DND-41 (cell line): ENCODE measurements around the gene PTPN23.

Source experiments
- EZH2 ChIP-seq: IDR thresholded peaks from 3 replicates; pipeline ENCODE4 v1.6.1; 2012; ENCODE audit warnings: borderline replicate concordance, low read depth, mild to moderate bottlenecking, moderate library complexity, low read length, inconsistent platforms; ENCODE audit not compliant: severe bottlenecking
- TF ChIP-seq, protein P1 (sequence below): IDR thresholded peaks from 2 replicates; pipeline ENCODE4 v1.5.1; 2012; ENCODE audit warnings: borderline replicate concordance, low read length, moderate library complexity, mild to moderate bottlenecking; ENCODE audit not compliant: poor library complexity, severe bottlenecking; ENCODE audit errors: extremely low read depth

DNA sequence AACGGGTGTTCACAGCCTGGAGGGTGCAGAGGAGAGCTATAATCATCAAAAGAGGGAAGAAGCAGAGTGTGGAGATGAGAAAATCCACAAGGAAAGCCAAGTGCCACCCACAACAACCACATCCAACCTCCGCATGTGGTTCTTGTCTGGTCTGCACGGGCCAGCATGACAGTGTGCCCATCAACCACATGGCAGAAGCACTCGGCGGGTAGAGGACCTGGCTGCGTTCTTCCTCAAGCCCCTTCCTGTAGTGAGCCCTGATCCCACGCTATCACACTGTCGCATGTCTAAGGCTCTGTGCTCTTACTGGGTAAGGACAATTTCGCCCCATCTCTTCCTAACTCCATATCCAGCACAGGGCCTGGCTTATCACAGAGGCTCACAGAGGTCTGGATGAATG, 41.9 kb downstream of the PTPN23 start:
- TF ChIP-seq, protein P1, sequence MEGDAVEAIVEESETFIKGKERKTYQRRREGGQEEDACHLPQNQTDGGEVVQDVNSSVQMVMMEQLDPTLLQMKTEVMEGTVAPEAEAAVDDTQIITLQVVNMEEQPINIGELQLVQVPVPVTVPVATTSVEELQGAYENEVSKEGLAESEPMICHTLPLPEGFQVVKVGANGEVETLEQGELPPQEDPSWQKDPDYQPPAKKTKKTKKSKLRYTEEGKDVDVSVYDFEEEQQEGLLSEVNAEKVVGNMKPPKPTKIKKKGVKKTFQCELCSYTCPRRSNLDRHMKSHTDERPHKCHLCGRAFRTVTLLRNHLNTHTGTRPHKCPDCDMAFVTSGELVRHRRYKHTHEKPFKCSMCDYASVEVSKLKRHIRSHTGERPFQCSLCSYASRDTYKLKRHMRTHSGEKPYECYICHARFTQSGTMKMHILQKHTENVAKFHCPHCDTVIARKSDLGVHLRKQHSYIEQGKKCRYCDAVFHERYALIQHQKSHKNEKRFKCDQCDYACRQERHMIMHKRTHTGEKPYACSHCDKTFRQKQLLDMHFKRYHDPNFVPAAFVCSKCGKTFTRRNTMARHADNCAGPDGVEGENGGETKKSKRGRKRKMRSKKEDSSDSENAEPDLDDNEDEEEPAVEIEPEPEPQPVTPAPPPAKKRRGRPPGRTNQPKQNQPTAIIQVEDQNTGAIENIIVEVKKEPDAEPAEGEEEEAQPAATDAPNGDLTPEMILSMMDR, result no peak
- no peak for TF ChIP-seq EZH2
